Activated CD4-positive, alpha-beta T cell treated with anti-CD3 and anti-CD28 coated beads, Interleukin-2, amount 10 ng/mL, durations not matched to agents 24 days and 14 days (primary cell): Measurements from ENCODE around the gene PTPRN2. TPM values are rescaled to one million over a fixed set of nuclear protein-coding genes. Genes with fewer than 3 reads are reported as not detected.
"Not testable (repeated sequence)": the region's sequence is repeated elsewhere in the genome, so short reads cannot be mapped to it uniquely, and the experiment has no call there.

ENCODE experiments used
- DNase-seq: peaks from one replicate; pipeline ENCODE4 v3.0.0; 2022
- H3K27ac Mint-ChIP-seq: one replicate; pipeline ENCODE4 v1.8.0; 2022; ENCODE audit warnings: mild to moderate bottlenecking, mixed read lengths
- H3K27me3 Mint-ChIP-seq: one replicate; pipeline ENCODE4 v1.8.0; 2022; ENCODE audit warnings: mixed read lengths
- H3K36me3 Mint-ChIP-seq: one replicate; pipeline ENCODE4 v1.8.0; 2022; ENCODE audit warnings: low read depth, mild to moderate bottlenecking, mixed read lengths
- H3K4me1 Mint-ChIP-seq: one replicate; pipeline ENCODE4 v1.8.0; 2021; ENCODE audit warnings: mixed read lengths
- H3K4me3 Mint-ChIP-seq: one replicate; pipeline ENCODE4 v1.8.0; 2022; ENCODE audit warnings: mild to moderate bottlenecking, moderate library complexity, mixed read lengths
- H3K9me3 Mint-ChIP-seq: one replicate; pipeline ENCODE4 v1.8.0; 2021; ENCODE audit warnings: mixed read lengths
- intact Hi-C: fragments of 100-400 bp; cut with micrococcal nuclease; formaldehyde crosslinking; loops from one replicate; pipeline ENCODE4 v1.15.1; 2023
- total RNA-seq: library from RNA; stranded (reverse); gene quantifications from 2 replicates; pipeline ENCODE4 v1.2.3, GENCODE V29; 2022

PTPRN2 gene
- total RNA-seq, 1 donor from 2014 or later = 0.33 TPM

- Mint-ChIP-seq H3K4me1 (no peaks in the 10 kb centered on the region), H3K27me3 (no peaks in the 10 kb centered on the region), H3K4me3 (no peak overlapping the region), H3K27ac (no peak overlapping the region), H3K9me3 (no peaks in the 10 kb centered on the region), H3K36me3 (no peaks in the 10 kb centered on the region)
- intact Hi-C loops = no loop called here
- DNase-seq = no peak
Measured at GRCh38 chr7:158532093-158532627, 55.5 kb downstream of the PTPRN2 start.

- intact Hi-C loops = no loop called here
- Mint-ChIP-seq H3K27ac (no peak overlapping the region), H3K9me3 (no peaks in the 10 kb centered on the region)
Measured at GRCh38 chr7:158531661-158532060, 56.0 kb downstream of the PTPRN2 start.

GRCh38 chr7:158530800-158531609 is 56.6 kb downstream of the PTPRN2 start:
- H3K4me1 Mint-ChIP-seq = no peaks in the 10 kb centered on the region
- no peak overlapping the region for H3K4me3 Mint-ChIP-seq
- H3K27me3 Mint-ChIP-seq = no peaks in the 10 kb centered on the region
- intact Hi-C loops = no loop called here
- no peak overlapping the region for H3K27ac Mint-ChIP-seq
- no peaks in the 10 kb centered on the region for H3K9me3 Mint-ChIP-seq
- H3K36me3 Mint-ChIP-seq = no peaks in the 10 kb centered on the region
- no peak for DNase-seq

More at GRCh38 chr7:158531661-158532060, 56.0 kb downstream of the PTPRN2 start:
- H3K4me1 Mint-ChIP-seq = no peaks in the 10 kb centered on the region
- no peak for DNase-seq
- no peaks in the 10 kb centered on the region for H3K36me3 Mint-ChIP-seq
- no peaks in the 10 kb centered on the region for H3K27me3 Mint-ChIP-seq
- no peak overlapping the region for H3K4me3 Mint-ChIP-seq

- no peak for DNase-seq
- Mint-ChIP-seq H3K36me3 (no peaks in the 10 kb centered on the region), H3K4me1 (no peaks in the 10 kb centered on the region), H3K9me3 (no peaks in the 10 kb centered on the region), H3K27ac (no peak overlapping the region), H3K27me3 (no peaks in the 10 kb centered on the region), H3K4me3 (no peak overlapping the region)
- intact Hi-C loops = no loop called here
Measured at GRCh38 chr7:158529181-158530096, 58.2 kb downstream of the PTPRN2 start.

GRCh38 chr7:158527915-158528502 is 59.6 kb downstream of the PTPRN2 start:
- DNase-seq = no peak
- Mint-ChIP-seq H3K27ac (no peak overlapping the region), H3K36me3 (no peaks in the 10 kb centered on the region), H3K9me3 (no peaks in the 10 kb centered on the region), H3K4me3 (no peak overlapping the region), H3K4me1 (no peaks in the 10 kb centered on the region), H3K27me3 (no peaks in the 10 kb centered on the region)
- intact Hi-C loops = no loop called here

- intact Hi-C loops = no loop called here
Measured at GRCh38 chr7:158527495-158527894, 60.1 kb downstream of the PTPRN2 start.

GRCh38 chr7:158527038-158527437 is 60.6 kb downstream of the PTPRN2 start:
- H3K27ac Mint-ChIP-seq = no peak overlapping the region
- DNase-seq = no peak
- H3K4me1 Mint-ChIP-seq = no peaks in the 10 kb centered on the region
- no peaks in the 10 kb centered on the region for H3K36me3 Mint-ChIP-seq
- no peaks in the 10 kb centered on the region for H3K27me3 Mint-ChIP-seq
- intact Hi-C loops = no loop called here
- H3K9me3 Mint-ChIP-seq = peaks cover 3% of the 10 kb centered on the region
- no peak overlapping the region for H3K4me3 Mint-ChIP-seq

More at GRCh38 chr7:158527495-158527894, 60.1 kb downstream of the PTPRN2 start:
- Mint-ChIP-seq H3K27me3 (no peaks in the 10 kb centered on the region), H3K4me3 (no peak overlapping the region), H3K9me3 (peaks cover 3% of the 10 kb centered on the region), H3K27ac (no peak overlapping the region), H3K36me3 (no peaks in the 10 kb centered on the region), H3K4me1 (no peaks in the 10 kb centered on the region)
- DNase-seq = no peak

- peaks cover 3% of the 10 kb centered on the region for H3K9me3 Mint-ChIP-seq
- no peaks in the 10 kb centered on the region for H3K4me1 Mint-ChIP-seq
- intact Hi-C loops = no loop called here
- no peak for DNase-seq
- H3K4me3 Mint-ChIP-seq = no peak overlapping the region
- H3K27me3 Mint-ChIP-seq = no peaks in the 10 kb centered on the region
- no peak overlapping the region for H3K27ac Mint-ChIP-seq
- H3K36me3 Mint-ChIP-seq = no peaks in the 10 kb centered on the region
Measured at GRCh38 chr7:158526531-158526930, 61.1 kb downstream of the PTPRN2 start.

- Mint-ChIP-seq H3K36me3 (no peaks in the 10 kb centered on the region), H3K4me3 (no peak overlapping the region), H3K27ac (no peak overlapping the region), H3K27me3 (no peaks in the 10 kb centered on the region), H3K9me3 (peaks cover 3% of the 10 kb centered on the region), H3K4me1 (no peaks in the 10 kb centered on the region)
- intact Hi-C loops = no loop called here
- no peak for DNase-seq
Measured at GRCh38 chr7:158525648-158526484, 61.8 kb downstream of the PTPRN2 start.

GRCh38 chr7:158524749-158525635 is 62.6 kb downstream of the PTPRN2 start:
- H3K27ac Mint-ChIP-seq = no peak overlapping the region

GRCh38 chr7:158524286-158524685 is 63.3 kb downstream of the PTPRN2 start:
- H3K9me3 Mint-ChIP-seq, intact Hi-C loops: not testable (repeated sequence)

More at GRCh38 chr7:158524749-158525635, 62.6 kb downstream of the PTPRN2 start:
- intact Hi-C loops = no loop called here
- H3K27me3 Mint-ChIP-seq = no peaks in the 10 kb centered on the region
- no peaks in the 10 kb centered on the region for H3K4me1 Mint-ChIP-seq
- peaks cover 3% of the 10 kb centered on the region for H3K9me3 Mint-ChIP-seq
- DNase-seq = no peak
- H3K36me3 Mint-ChIP-seq = no peaks in the 10 kb centered on the region
- no peak overlapping the region for H3K4me3 Mint-ChIP-seq

GRCh38 chr7:158523877-158524276 is 63.7 kb downstream of the PTPRN2 start:
- H3K27ac Mint-ChIP-seq, H3K4me1 Mint-ChIP-seq, H3K27me3 Mint-ChIP-seq, H3K36me3 Mint-ChIP-seq, DNase-seq, intact Hi-C loops, H3K9me3 Mint-ChIP-seq, H3K4me3 Mint-ChIP-seq: not testable (repeated sequence)

More at GRCh38 chr7:158524286-158524685, 63.3 kb downstream of the PTPRN2 start:
- DNase-seq, H3K27ac Mint-ChIP-seq, H3K36me3 Mint-ChIP-seq, H3K27me3 Mint-ChIP-seq, H3K4me1 Mint-ChIP-seq, H3K4me3 Mint-ChIP-seq: not testable (repeated sequence)
